OCI-LY7 (cell line): Measurements from ENCODE around the gene MOV10. TPM values are rescaled to one million over a fixed set of nuclear protein-coding genes. Genes with fewer than 3 reads are reported as not detected.

Experiments used
- BruUV-seq: library from RNA; stranded (reverse); fragments of 400-500 nt; replicated peaks from 2 replicates; lab custom pipeline; 2021; lab: Mats Ljungman, UMichigan
- CTCF ChIA-PET: fragments of 300-600 bp; sonication (Branson Sonifier 250); formaldehyde crosslinking; loops from one replicate; lab custom pipeline; 2022; ENCODE audit warnings: antibody characterized with exemption; ENCODE audit not compliant: unreplicated experiment; lab: Charles Lee
- POLR2A ChIA-PET: fragments of 300-600 bp; sonication (Branson Sonifier 250); formaldehyde crosslinking; loops from one replicate; lab custom pipeline; 2022; ENCODE audit warnings: antibody characterized with exemption; lab: Charles Lee
- DNase-seq: peaks from one replicate; pipeline ENCODE4 v3.0.0-alpha.2; 2015; ENCODE audit warnings: low spot score
- H2AFZ ChIP-seq: fragments of 200-600 bp; sonication (generic), shearing (Covaris generic); 2 replicates; pipeline ENCODE4 v1.6.1; 2014; ENCODE audit warnings: mild to moderate bottlenecking, antibody characterized with exemption, low read length, moderate library complexity
- H3K27ac ChIP-seq: fragments of 200-600 bp; sonication (generic); 2 replicates; pipeline ENCODE4 v1.5.1; 2014; ENCODE audit warnings: mixed run types, low read depth, mild to moderate bottlenecking, moderate library complexity, low read length, inconsistent platforms; ENCODE audit not compliant: poor library complexity, severe bottlenecking
- H3K36me3 ChIP-seq: fragments of 200-600 bp; sonication (generic); 2 replicates; pipeline ENCODE4 v1.6.1; 2014; ENCODE audit warnings: mild to moderate bottlenecking, antibody characterized with exemption, low read length, moderate library complexity, mixed read lengths; ENCODE audit not compliant: insufficient read depth
- H3K4me1 ChIP-seq: fragments of 200-600 bp; sonication (generic); 2 replicates; pipeline ENCODE4 v1.5.1; 2014; ENCODE audit warnings: mild to moderate bottlenecking, low read length; ENCODE audit not compliant: insufficient read depth, poor library complexity, severe bottlenecking
- H3K4me2 ChIP-seq: fragments of 200-600 bp; sonication (generic); 2 replicates; pipeline ENCODE4 v1.6.1; 2014; ENCODE audit warnings: mild to moderate bottlenecking, low read length
- H3K4me3 ChIP-seq: fragments of 200-600 bp; sonication (generic); 2 replicates; pipeline ENCODE4 v1.5.1; 2014; ENCODE audit warnings: mild to moderate bottlenecking, low read depth, low read length; ENCODE audit not compliant: poor library complexity, severe bottlenecking
- H3K79me2 ChIP-seq: fragments of 200-600 bp; sonication (generic); 2 replicates; pipeline ENCODE4 v1.6.1; 2016; ENCODE audit warnings: low read depth, mild to moderate bottlenecking, low read length, moderate library complexity, mixed read lengths; ENCODE audit not compliant: insufficient read depth
- H3K9me2 ChIP-seq: fragments of 200-600 bp; sonication (generic); 2 replicates; pipeline ENCODE4 v1.6.1; 2016; ENCODE audit warnings: mild to moderate bottlenecking, low read length, mixed read lengths; ENCODE audit not compliant: insufficient read depth
- H3K9me3 ChIP-seq: fragments of 200-600 bp; sonication (generic); 2 replicates; pipeline ENCODE4 v1.6.1; 2014; ENCODE audit warnings: mild to moderate bottlenecking, mixed run types, low read length, mixed read lengths
- H4K20me1 ChIP-seq: fragments of 200-600 bp; sonication (generic); 2 replicates; pipeline ENCODE4 v1.6.1; 2014; ENCODE audit warnings: mild to moderate bottlenecking, antibody characterized with exemption, low read length, moderate library complexity, mixed read lengths; ENCODE audit not compliant: insufficient read depth
- EZH2phosphoT487 ChIP-seq: fragments of 200-600 bp; sonication (generic); IDR thresholded peaks from 2 replicates; pipeline ENCODE4 v1.6.1; 2018; ENCODE audit warnings: low read depth, borderline replicate concordance, mild to moderate bottlenecking, mixed run types, antibody characterized with exemption, low read length, moderate library complexity, mixed read lengths
- intact Hi-C: fragments of 100-400 bp; cut with micrococcal nuclease; formaldehyde crosslinking; loops from one replicate; pipeline ENCODE4 v1.10.0; 2022; ENCODE audit not compliant: unreplicated experiment
- total RNA-seq, 2 experiments: library from RNA; depleted of rRNA in 1 of 2; stranded (reverse); fragments of >200 nt in 1 of 2; shearing (Covaris generic) in 1 of 2; gene quantifications; 2 replicates each; pipeline ENCODE4 v1.2.3, GENCODE V29; 2014 to 2022
- TF ChIP-seq, protein P1 (sequence below): fragments of 200-600 bp; sonication (generic); conservative IDR thresholded peaks from 2 replicates; pipeline ENCODE4 v1.5.1; 2014; ENCODE audit warnings: mild to moderate bottlenecking, antibody characterized with exemption, low read length, moderate library complexity, mixed read lengths

MOV10 gene
- total RNA-seq, 2 experiments from 2014 or later: 28.2 to 32.4 TPM

DNA sequence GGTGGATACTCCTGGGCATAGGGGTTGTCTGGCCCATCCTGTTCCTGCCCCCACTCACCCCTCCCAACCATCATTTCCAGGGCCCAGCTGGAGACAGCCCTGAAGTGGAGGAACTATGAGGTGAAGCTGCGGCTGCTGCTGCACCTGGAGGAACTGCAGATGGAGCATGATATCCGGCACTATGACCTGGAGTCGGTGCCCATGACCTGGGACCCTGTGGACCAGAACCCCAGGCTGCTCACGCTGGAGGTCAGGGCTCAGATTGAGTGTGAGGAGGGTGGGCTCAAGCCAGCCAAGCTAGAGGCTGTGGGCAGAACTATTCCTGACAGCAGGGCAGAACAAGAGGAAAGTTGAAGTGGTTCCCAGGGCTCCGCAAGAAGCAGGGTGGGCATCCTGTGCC lies 18.2 kb downstream of the MOV10 start:
- no peak overlapping the region for H3K4me3 ChIP-seq
- BruUV-seq: no TSS peak
- H3K4me1 ChIP-seq: no peaks in the 10 kb centered on the region
- H3K36me3 ChIP-seq: no peaks in the 10 kb centered on the region
- H3K9me3 ChIP-seq: no peaks in the 10 kb centered on the region
- H3K79me2 ChIP-seq: no peaks in the 10 kb centered on the region
- intact Hi-C loops: no loop called here
- H4K20me1 ChIP-seq: no peaks in the 10 kb centered on the region
- no peak for DNase-seq
- no peak overlapping the region for H3K4me2 ChIP-seq
- TF ChIP-seq EZH2phosphoT487: no peak
- TF ChIP-seq, protein P1, sequence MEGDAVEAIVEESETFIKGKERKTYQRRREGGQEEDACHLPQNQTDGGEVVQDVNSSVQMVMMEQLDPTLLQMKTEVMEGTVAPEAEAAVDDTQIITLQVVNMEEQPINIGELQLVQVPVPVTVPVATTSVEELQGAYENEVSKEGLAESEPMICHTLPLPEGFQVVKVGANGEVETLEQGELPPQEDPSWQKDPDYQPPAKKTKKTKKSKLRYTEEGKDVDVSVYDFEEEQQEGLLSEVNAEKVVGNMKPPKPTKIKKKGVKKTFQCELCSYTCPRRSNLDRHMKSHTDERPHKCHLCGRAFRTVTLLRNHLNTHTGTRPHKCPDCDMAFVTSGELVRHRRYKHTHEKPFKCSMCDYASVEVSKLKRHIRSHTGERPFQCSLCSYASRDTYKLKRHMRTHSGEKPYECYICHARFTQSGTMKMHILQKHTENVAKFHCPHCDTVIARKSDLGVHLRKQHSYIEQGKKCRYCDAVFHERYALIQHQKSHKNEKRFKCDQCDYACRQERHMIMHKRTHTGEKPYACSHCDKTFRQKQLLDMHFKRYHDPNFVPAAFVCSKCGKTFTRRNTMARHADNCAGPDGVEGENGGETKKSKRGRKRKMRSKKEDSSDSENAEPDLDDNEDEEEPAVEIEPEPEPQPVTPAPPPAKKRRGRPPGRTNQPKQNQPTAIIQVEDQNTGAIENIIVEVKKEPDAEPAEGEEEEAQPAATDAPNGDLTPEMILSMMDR: no peak
- ChIA-PET CTCF (no interaction called here), POLR2A (no interaction called here)
- no peaks in the 10 kb centered on the region for H3K9me2 ChIP-seq
- no peak overlapping the region for H3K27ac ChIP-seq
- no peak overlapping the region for H2AFZ ChIP-seq

DNA sequence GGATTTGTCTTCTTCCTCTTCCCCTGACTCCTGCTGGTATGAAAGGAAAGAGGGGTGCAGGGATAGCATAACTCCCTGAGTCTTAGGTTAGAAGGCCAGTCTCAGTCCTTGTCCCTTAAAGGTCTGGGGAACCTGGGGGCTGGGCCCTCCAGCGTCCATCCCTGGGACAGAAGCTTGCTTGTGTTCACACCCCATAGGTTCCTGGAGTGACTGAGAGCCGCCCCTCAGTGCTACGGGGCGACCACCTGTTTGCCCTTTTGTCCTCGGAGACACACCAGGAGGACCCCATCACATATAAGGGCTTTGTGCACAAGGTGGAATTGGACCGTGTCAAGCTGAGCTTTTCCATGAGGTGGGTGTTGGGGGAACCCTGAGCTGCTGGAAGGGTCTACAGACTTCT lies 19.4 kb downstream of the MOV10 start:
- no peaks in the 10 kb centered on the region for H3K79me2 ChIP-seq
- H4K20me1 ChIP-seq: no peaks in the 10 kb centered on the region
- no peak overlapping the region for H3K4me2 ChIP-seq
- no peak overlapping the region for H3K4me3 ChIP-seq
- no peak for TF ChIP-seq EZH2phosphoT487
- TF ChIP-seq, protein P1: no peak
- no peak for DNase-seq
- POLR2A ChIA-PET: interaction anchor here (0.6 kb wide), 1 partner anchor 24 kb away, joined by 3 read pairs; no protein-coding TSS in a partner anchor
- H2AFZ ChIP-seq: no peak overlapping the region
- intact Hi-C loops: no loop called here
- no peaks in the 10 kb centered on the region for H3K9me2 ChIP-seq
- CTCF ChIA-PET: no interaction called here
- no peak overlapping the region for H3K27ac ChIP-seq
- BruUV-seq: no TSS peak
- no peaks in the 10 kb centered on the region for H3K9me3 ChIP-seq
- H3K36me3 ChIP-seq: no peaks in the 10 kb centered on the region
- H3K4me1 ChIP-seq: peaks cover 3% of the 10 kb centered on the region

DNA sequence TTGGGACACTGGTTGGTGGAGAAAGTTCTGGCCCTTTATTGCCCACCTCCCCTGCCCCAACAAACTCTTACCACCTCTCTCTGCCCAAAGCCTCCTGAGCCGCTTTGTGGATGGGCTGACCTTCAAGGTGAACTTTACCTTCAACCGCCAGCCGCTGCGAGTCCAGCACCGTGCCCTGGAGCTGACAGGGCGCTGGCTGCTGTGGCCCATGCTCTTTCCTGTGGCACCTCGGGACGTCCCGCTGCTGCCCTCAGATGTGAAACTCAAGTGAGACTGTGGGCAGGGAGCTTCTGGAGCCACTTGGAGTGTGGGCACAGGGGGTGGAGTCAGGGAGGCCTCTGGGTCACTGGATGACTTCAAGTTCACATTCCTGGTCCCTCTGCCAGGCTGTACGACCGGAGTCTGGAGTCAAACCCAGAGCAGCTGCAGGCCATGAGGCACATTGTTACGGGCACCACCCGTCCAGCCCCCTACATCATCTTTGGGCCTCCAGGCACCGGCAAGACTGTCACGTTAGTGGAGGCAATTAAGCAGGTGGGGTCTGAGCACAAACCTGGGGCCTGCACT lies 20.0 kb downstream of the MOV10 start:
- Histone ChIP-seq H3K4me2 (no peak overlapping the region), H3K4me1 (peaks cover 10% of the 10 kb centered on the region), H3K4me3 (no peak overlapping the region), H3K9me3 (no peaks in the 10 kb centered on the region), H3K27ac (no peak overlapping the region), H3K36me3 (no peaks in the 10 kb centered on the region), H3K9me2 (no peaks in the 10 kb centered on the region), H4K20me1 (no peaks in the 10 kb centered on the region), H2AFZ (no peak overlapping the region), H3K79me2 (no peaks in the 10 kb centered on the region)
- POLR2A ChIA-PET: interaction anchor here (0.6 kb wide), 1 partner anchor 25 kb away, joined by 3 read pairs; no protein-coding TSS in a partner anchor
- intact Hi-C loops: no loop called here
- no peak for DNase-seq
- no peak for TF ChIP-seq EZH2phosphoT487
- TF ChIP-seq, protein P1: no peak
- BruUV-seq: no TSS peak
- CTCF ChIA-PET: no interaction called here
